H1 (cell line): ENCODE data around the gene NCAM1. TPM values are rescaled to one million over a fixed set of nuclear protein-coding genes. Genes with fewer than 3 reads are reported as not detected.

Experiments
- CTBP2 ChIP-seq: IDR thresholded peaks from 2 replicates; pipeline ENCODE4 v1.7.0; 2011; ENCODE audit warnings: borderline replicate concordance, mild to moderate bottlenecking, moderate library complexity, mixed read lengths, low read length; ENCODE audit not compliant: insufficient read depth, insufficient read length
- EGR1 ChIP-seq: IDR thresholded peaks from 2 replicates; pipeline ENCODE4 v1.6.1; 2011; ENCODE audit warnings: low read depth, low read length, borderline replicate concordance
- JUN ChIP-seq: IDR thresholded peaks from 2 replicates; pipeline ENCODE4 v1.6.1; 2011; ENCODE audit warnings: low read depth, mild to moderate bottlenecking, improper control_type of control experiment, low read length
- KDM5A ChIP-seq: fragments of 200-600 bp; IDR thresholded peaks from 2 replicates; pipeline ENCODE4 v1.7.1; 2012; ENCODE audit warnings: mild to moderate bottlenecking, low read length, inconsistent platforms, mixed read lengths
- SP2 ChIP-seq: IDR thresholded peaks from 2 replicates; pipeline ENCODE4 v1.6.1; 2012; ENCODE audit warnings: mild to moderate bottlenecking, low read length, inconsistent platforms
- TAF1 ChIP-seq: IDR thresholded peaks from 2 replicates; pipeline ENCODE4 v1.6.1; 2011; ENCODE audit warnings: mild to moderate bottlenecking, low read depth, low read length
- TAF7 ChIP-seq: optimal IDR thresholded peaks from 2 replicates; pipeline ENCODE3; 2011; ENCODE audit warnings: low read depth, mild to moderate bottlenecking, inconsistent platforms, low read length, moderate library complexity, borderline replicate concordance
- TBP ChIP-seq: IDR thresholded peaks from 2 replicates; pipeline ENCODE4 v1.6.1; 2011; ENCODE audit warnings: low read depth, low read length, improper control_type of control experiment
- polyA plus RNA-seq, 7 experiments: library from polyadenylated mRNA; depleted of rRNA in 3 of 7; stranded (reverse) in 5 of 7; unstranded in 2 of 7; fragments of >200 nt in 5 of 7; fragments of 200-250 nt in 2 of 7; gene quantifications; 1 replicate in 5 of 7; 2 replicates in 1 of 7; 4 replicates in 1 of 7; pipeline versions ENCODE4 v1.2.1 to v1.2.3, GENCODE V29; 2011 to 2013; ENCODE audit warnings: missing spikeins in 2 of 7, mixed read lengths in 2 of 7
- total RNA-seq: library from RNA; stranded (reverse); fragmentation: NEBNext Ultra II Directional; extraction: Animal tissue kit (Norgen Biotek cat#: 25700); gene quantifications from 2 replicates; pipeline ENCODE4 v1.2.1, GENCODE V29; 2021
- TF ChIP-seq, protein P1 (sequence below): IDR thresholded peaks from 2 replicates; pipeline ENCODE4 v1.6.1; 2011; ENCODE audit warnings: low read length, improper control_type of control experiment

The NCAM1 gene
- total and polyA plus RNA-seq, 2 of the 8 experiments (the other 6 are each of a cell fraction or from before 2014, with no cell fraction given) = 3.1 to 4.3 TPM

- TF ChIP-seq CTBP2 (no peak), TAF1 (no peak), KDM5A (no peak), TAF7 (no peak), SP2 (no peak), TBP (no peak), EGR1 (no peak), JUN (no peak)
- TF ChIP-seq, protein P1, sequence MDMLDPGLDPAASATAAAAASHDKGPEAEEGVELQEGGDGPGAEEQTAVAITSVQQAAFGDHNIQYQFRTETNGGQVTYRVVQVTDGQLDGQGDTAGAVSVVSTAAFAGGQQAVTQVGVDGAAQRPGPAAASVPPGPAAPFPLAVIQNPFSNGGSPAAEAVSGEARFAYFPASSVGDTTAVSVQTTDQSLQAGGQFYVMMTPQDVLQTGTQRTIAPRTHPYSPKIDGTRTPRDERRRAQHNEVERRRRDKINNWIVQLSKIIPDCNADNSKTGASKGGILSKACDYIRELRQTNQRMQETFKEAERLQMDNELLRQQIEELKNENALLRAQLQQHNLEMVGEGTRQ = no peak
Observed at GRCh38 chr11:113263458-113264259, 302.4 kb downstream of the NCAM1 start (continued).
